Mesendoderm (in vitro differentiated cells): Measurements from ENCODE around the gene MSX2.
"Not testable (repeated sequence)": the region's sequence is repeated elsewhere in the genome, so short reads cannot be mapped to it uniquely, and the experiment has no call there.

Source experiments
- DNase-seq: peaks from one replicate; pipeline ENCODE4 v3.0.0; 2013
- H2AK5ac ChIP-seq: 2 replicates; pipeline ENCODE4 v1.6.1; 2013; ENCODE audit warnings: low read length, inconsistent platforms
- H2BK120ac ChIP-seq: 2 replicates; pipeline ENCODE4 v1.6.1; 2013; ENCODE audit warnings: low read depth, mild to moderate bottlenecking, low read length, moderate library complexity, mixed read lengths
- H2BK15ac ChIP-seq: replicated peaks from 2 replicates; pipeline ENCODE4 v1.6.1; 2013; ENCODE audit warnings: low read depth, mild to moderate bottlenecking, moderate library complexity
- H2BK5ac ChIP-seq: 2 replicates; pipeline ENCODE4 v1.6.1; 2013; ENCODE audit warnings: low read length, inconsistent platforms
- H3K18ac ChIP-seq: 2 replicates; pipeline ENCODE4 v1.6.1; 2013; ENCODE audit warnings: mild to moderate bottlenecking, low read length, mixed read lengths
- H3K23ac ChIP-seq: one replicate; pipeline ENCODE4 v1.6.1; 2013; ENCODE audit warnings: low read length
- H3K27ac ChIP-seq: 2 replicates; pipeline ENCODE4 v1.5.1; 2013; ENCODE audit warnings: low read depth, mild to moderate bottlenecking, inconsistent platforms, low read length, moderate library complexity
- H3K27me3 ChIP-seq: 2 replicates; pipeline ENCODE4 v1.6.1; 2013; ENCODE audit warnings: low read length, control low read depth, mild to moderate bottlenecking, inconsistent platforms; ENCODE audit not compliant: insufficient read depth, poor library complexity
- H3K36me3 ChIP-seq: 2 replicates; pipeline ENCODE4 v1.6.1; 2013; ENCODE audit warnings: low read length, inconsistent platforms; ENCODE audit not compliant: control insufficient read depth, insufficient read depth
- H3K4ac ChIP-seq: one replicate; pipeline ENCODE4 v1.6.1; 2013; ENCODE audit warnings: low read depth, mild to moderate bottlenecking, low read length, moderate library complexity
- H3K4me1 ChIP-seq: 2 replicates; pipeline ENCODE4 v1.6.1; 2013; ENCODE audit warnings: low read depth, low read length, inconsistent platforms; ENCODE audit not compliant: control insufficient read depth
- H3K4me2 ChIP-seq: 2 replicates; pipeline ENCODE4 v1.6.1; 2013; ENCODE audit warnings: low read length
- H3K4me3 ChIP-seq: 2 replicates; pipeline ENCODE4 v1.5.1; 2013; ENCODE audit warnings: mild to moderate bottlenecking, low read length
- H3K56ac ChIP-seq: one replicate; pipeline ENCODE4 v1.6.1; 2013; ENCODE audit warnings: low read length
- H3K79me1 ChIP-seq: 2 replicates; pipeline ENCODE4 v1.6.1; 2013; ENCODE audit warnings: low read length, inconsistent platforms
- H3K79me2 ChIP-seq: 2 replicates; pipeline ENCODE4 v1.6.1; 2013; ENCODE audit warnings: mild to moderate bottlenecking, low read length; ENCODE audit not compliant: control insufficient read depth, insufficient read depth
- H3K9ac ChIP-seq: 2 replicates; pipeline ENCODE4 v1.6.1; 2013; ENCODE audit warnings: low read length, inconsistent platforms
- H4K5ac ChIP-seq: one replicate; pipeline ENCODE4 v1.6.1; 2013; ENCODE audit warnings: low read length
- H4K8ac ChIP-seq: one replicate; pipeline ENCODE4 v1.6.1; 2013; ENCODE audit warnings: low read depth, mild to moderate bottlenecking, control low read depth, low read length, moderate library complexity
- WGBS: extraction: QIAGEN DNeasy Blood & Tissue Kit; methylation state at CpG from one replicate; pipeline ENCODE4 v1.1.7; 2013; ENCODE audit warnings: low lambda C conversion rate, missing lambda C conversion rate; ENCODE audit not compliant: insufficient coverage; ENCODE audit errors: extremely low coverage; 5-methylcytosine and 5-hydroxymethylcytosine counted together

Gene MSX2

DNA sequence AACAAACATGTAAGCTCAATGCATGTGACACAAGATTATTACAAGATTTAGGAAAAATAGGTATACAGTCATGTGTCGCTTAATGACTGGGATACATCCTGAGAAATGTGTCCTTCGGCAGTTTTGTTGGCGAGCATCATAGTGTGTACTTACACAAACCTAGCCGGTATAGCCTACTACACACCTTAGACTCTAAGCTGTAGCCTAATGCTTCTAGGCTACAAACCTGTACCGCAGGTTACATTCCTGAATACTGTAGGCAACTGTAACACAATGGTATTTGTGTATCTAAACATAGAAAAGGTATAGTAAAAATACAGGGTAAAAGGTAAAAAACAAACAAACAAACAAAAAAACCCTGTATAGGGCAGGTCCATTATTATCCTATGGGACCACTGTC is 27.7 kb downstream of the MSX2 start:
- H3K27me3 ChIP-seq: no peaks in the 10 kb centered on the region

DNA sequence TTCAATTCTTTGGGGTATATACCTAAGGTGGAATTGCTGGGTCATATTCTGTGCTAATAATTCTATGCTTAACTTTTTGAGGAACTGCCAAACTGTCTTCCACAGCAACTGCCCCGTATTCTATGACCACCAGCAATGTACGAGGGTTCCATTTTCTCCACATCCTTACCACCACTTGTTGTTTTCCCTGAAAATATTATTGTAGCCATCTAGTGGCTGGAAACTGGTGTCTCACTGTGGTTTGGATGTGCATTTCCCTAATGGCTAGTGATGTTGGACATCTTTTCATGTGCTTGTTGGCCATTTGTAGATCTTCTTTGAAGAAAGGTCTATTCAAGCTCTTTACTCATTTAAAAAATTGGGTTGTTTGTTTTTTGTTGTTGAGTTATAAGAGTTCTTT is 30.7 kb downstream of the MSX2 start:
- Histone ChIP-seq H3K9ac (no peak overlapping the region), H2BK15ac (no peak overlapping the region), H3K23ac (no peak overlapping the region), H4K8ac (no peak overlapping the region), H2AK5ac (no peak overlapping the region), H3K56ac (no peak overlapping the region), H3K4me2 (no peak overlapping the region), H3K18ac (no peak overlapping the region), H3K27ac (no peak overlapping the region), H2BK5ac (no peak overlapping the region), H4K5ac (no peak overlapping the region), H3K79me1 (no peaks in the 10 kb centered on the region), H3K79me2 (no peaks in the 10 kb centered on the region), H3K4ac (no peak overlapping the region), H3K4me3 (no peak overlapping the region), H3K27me3 (no peaks in the 10 kb centered on the region), H2BK120ac (no peak overlapping the region), H3K4me1 (no peaks in the 10 kb centered on the region), H3K36me3 (no peaks in the 10 kb centered on the region)
- peak; percentile 6 for DNase-seq
- WGBS: no CpG with 5 or more reads among the region's 2 CpGs

More for the DNA sequence above, 27.7 kb downstream of the MSX2 start:
- H3K4me1 ChIP-seq: peaks cover 1% of the 10 kb centered on the region
- no peak overlapping the region for H4K8ac ChIP-seq
- H3K79me1 ChIP-seq: no peaks in the 10 kb centered on the region
- no peak overlapping the region for H3K18ac ChIP-seq
- no peak overlapping the region for H3K4me3 ChIP-seq
- H3K4me2 ChIP-seq: no peak overlapping the region
- peak; percentile 10 for DNase-seq
- H2AK5ac ChIP-seq: no peak overlapping the region
- H3K56ac ChIP-seq: no peak overlapping the region
- no peak overlapping the region for H3K9ac ChIP-seq
- H4K5ac ChIP-seq: no peak overlapping the region
- H3K79me2 ChIP-seq: no peaks in the 10 kb centered on the region
- no peak overlapping the region for H3K4ac ChIP-seq
- no peak overlapping the region for H2BK5ac ChIP-seq
- no peak overlapping the region for H3K23ac ChIP-seq
- no peak overlapping the region for H3K27ac ChIP-seq
- no peak overlapping the region for H2BK15ac ChIP-seq
- no CpG with 5 or more reads among the region's 5 CpGs for WGBS
- H3K36me3 ChIP-seq: no peaks in the 10 kb centered on the region
- no peak overlapping the region for H2BK120ac ChIP-seq

GRCh38 chr5:174759091-174759490 is 34.7 kb downstream of the MSX2 start:
- Histone ChIP-seq H4K5ac (no peak overlapping the region), H2AK5ac (no peak overlapping the region), H2BK15ac (no peak overlapping the region), H3K79me1 (no peaks in the 10 kb centered on the region), H3K9ac (no peak overlapping the region), H3K36me3 (no peaks in the 10 kb centered on the region), H2BK5ac (no peak overlapping the region), H3K56ac (no peak overlapping the region), H3K4me1 (no peaks in the 10 kb centered on the region), H2BK120ac (no peak overlapping the region), H3K27ac (no peak overlapping the region), H3K18ac (no peak overlapping the region), H3K4me3 (no peak overlapping the region), H3K27me3 (no peaks in the 10 kb centered on the region), H3K79me2 (no peaks in the 10 kb centered on the region), H4K8ac (no peak overlapping the region), H3K4ac (no peak overlapping the region), H3K23ac (no peak overlapping the region), H3K4me2 (no peak overlapping the region)
- DNase-seq: no peak
- no CpG with 5 or more reads among the region's 3 CpGs for WGBS

- Histone ChIP-seq H3K56ac (no peak overlapping the region), H3K9ac (no peak overlapping the region), H4K8ac (no peak overlapping the region), H3K4me3 (no peak overlapping the region), H3K27me3 (no peaks in the 10 kb centered on the region), H3K4ac (no peak overlapping the region), H2BK15ac (no peak overlapping the region), H2BK120ac (no peak overlapping the region), H2BK5ac (no peak overlapping the region), H3K27ac (no peak overlapping the region), H3K4me1 (no peaks in the 10 kb centered on the region), H2AK5ac (no peak overlapping the region), H3K79me2 (no peaks in the 10 kb centered on the region), H3K4me2 (no peak overlapping the region), H3K36me3 (no peaks in the 10 kb centered on the region), H3K79me1 (no peaks in the 10 kb centered on the region), H3K18ac (no peak overlapping the region), H3K23ac (no peak overlapping the region), H4K5ac (no peak overlapping the region)
- DNase-seq: no peak
- WGBS: no CpG with 5 or more reads among the region's 11 CpGs
Measured at GRCh38 chr5:174760721-174761120, 36.3 kb downstream of the MSX2 start.

GRCh38 chr5:174761341-174761740 is 37.0 kb downstream of the MSX2 start:
- not testable (repeated sequence) for H3K56ac ChIP-seq, H4K5ac ChIP-seq, H4K8ac ChIP-seq, H3K4me3 ChIP-seq, H3K9ac ChIP-seq, H2BK120ac ChIP-seq, H3K79me2 ChIP-seq, H3K36me3 ChIP-seq, H3K27me3 ChIP-seq, H3K27ac ChIP-seq, H3K4ac ChIP-seq, H3K18ac ChIP-seq, H3K23ac ChIP-seq, H2BK15ac ChIP-seq, H2BK5ac ChIP-seq, H3K79me1 ChIP-seq, H2AK5ac ChIP-seq, H3K4me2 ChIP-seq, H3K4me1 ChIP-seq, DNase-seq
- WGBS: no CpG with 5 or more reads among the region's 2 CpGs

DNA sequence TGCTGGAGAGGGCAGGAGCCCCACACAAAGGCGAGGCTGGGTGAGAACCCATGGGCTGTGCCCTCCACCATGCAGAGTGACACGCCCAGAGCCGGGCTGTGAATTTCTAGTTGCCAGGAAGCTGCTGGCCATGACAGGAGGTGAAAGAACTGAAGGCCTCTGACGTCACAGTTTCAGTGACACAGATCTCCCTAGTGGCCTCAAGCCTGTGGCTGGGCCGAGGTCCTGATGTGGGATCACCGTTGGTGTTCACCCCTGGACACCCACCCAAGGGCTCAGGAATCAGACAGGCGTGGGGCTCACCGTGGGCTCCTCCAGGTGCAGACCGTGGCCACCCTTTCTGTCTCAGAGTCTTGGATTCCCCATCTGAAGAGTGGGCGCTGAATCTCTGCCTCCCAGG is 39.9 kb downstream of the MSX2 start:
- H3K9ac ChIP-seq: no peak overlapping the region
- no peak overlapping the region for H3K18ac ChIP-seq
- H2BK5ac ChIP-seq: no peak overlapping the region

More for the DNA sequence above, 39.9 kb downstream of the MSX2 start:
- Histone ChIP-seq H2AK5ac (no peak overlapping the region), H2BK120ac (no peak overlapping the region), H3K4ac (no peak overlapping the region), H3K36me3 (no peaks in the 10 kb centered on the region), H3K4me1 (no peaks in the 10 kb centered on the region), H3K27ac (no peak overlapping the region), H3K27me3 (no peaks in the 10 kb centered on the region), H4K8ac (no peak overlapping the region), H2BK15ac (no peak overlapping the region), H3K4me3 (no peak overlapping the region), H3K79me1 (no peaks in the 10 kb centered on the region), H3K4me2 (no peak overlapping the region), H3K23ac (no peak overlapping the region), H3K79me2 (no peaks in the 10 kb centered on the region), H3K56ac (no peak overlapping the region), H4K5ac (no peak overlapping the region)
- DNase-seq: no peak
- no CpG with 5 or more reads among the region's 10 CpGs for WGBS
